CD4-positive, alpha-beta T cell treated with Interferon alpha-2 for 1 hour (primary cell): ENCODE results near the gene SNRNP35.
"Not testable (repeated sequence)": the region's sequence is repeated elsewhere in the genome, so short reads cannot be mapped to it uniquely, and the experiment has no call there.

ENCODE experiments used
- DNase-seq, 2 donors: peaks; one replicate each; pipeline ENCODE4 v3.0.0-alpha.2; 2020 to 2022

The SNRNP35 gene

DNA sequence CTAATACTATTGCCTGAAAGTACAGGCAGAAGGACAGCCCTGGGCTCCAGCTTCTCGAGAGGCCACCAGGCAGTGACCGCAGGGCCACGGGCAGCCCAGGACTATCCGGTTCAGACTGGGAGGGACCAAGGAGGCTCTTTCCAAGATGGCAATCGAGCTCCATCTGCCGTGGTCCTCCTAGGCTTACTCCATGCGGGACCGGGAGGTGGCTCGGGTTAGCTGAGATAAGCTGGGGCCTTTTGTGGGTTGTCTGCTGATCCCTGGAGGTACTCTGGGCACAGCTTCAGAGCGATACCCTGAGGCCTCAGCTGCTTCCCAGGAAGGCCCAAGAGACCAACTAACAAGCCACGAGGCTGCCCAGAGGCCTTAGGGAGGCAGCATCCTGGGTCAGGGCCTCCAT lies 33.1 kb downstream of the SNRNP35 start:
- DNase-seq: no peak

DNA sequence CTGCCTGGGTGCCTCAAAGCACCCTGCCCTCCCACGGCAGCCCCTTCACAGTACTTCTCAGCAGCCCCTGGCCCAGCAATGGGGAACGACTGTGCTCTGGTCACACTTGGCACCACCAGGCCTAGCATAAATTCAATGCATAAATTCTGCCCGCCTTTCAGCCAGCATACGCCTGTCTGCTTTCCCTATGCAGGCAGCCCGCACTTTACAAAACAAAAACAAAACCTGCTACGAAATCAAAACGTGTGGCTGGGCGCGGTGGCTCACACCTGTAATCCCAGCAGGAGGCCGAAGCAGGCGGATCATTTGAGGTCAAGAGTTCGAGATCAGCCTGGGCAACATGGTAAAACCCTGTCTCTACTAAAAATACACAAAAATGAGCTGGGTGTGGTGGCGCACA lies 33.5 kb downstream of the SNRNP35 start:
- DNase-seq: no peak

DNA sequence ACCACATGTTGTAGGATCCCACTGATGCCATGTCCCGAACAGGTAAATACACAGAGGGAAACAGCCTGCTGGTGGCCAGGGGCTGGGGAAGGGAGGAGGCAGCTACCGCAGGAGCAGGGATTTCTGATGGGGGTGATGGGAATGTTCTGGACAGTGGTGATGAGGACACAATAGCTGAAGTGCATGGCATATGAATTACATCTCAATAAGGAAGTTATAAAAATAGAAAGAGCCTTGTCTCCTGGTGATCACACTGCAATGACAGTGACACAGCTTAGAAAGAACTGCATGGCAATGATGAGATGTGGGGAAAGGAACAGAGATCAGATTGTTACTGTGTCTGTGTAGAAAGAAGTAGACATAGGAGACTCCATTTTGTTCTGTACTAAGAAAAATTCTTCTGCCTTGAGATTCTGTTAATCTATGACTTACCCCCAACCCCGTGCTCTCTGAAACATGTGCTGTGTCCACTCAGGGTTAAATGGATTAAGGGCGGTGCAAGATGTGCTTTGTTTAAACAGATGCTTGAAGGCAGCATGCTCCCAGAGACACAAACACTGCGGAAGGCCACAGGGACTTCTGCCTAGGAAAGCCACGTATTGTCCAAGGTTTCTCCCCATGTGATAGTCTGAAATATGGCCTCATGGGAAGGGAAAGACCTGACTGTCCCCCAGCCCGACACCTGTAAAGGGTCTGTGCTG lies 34.5 kb downstream of the SNRNP35 start:
- not testable (repeated sequence) for DNase-seq

DNA sequence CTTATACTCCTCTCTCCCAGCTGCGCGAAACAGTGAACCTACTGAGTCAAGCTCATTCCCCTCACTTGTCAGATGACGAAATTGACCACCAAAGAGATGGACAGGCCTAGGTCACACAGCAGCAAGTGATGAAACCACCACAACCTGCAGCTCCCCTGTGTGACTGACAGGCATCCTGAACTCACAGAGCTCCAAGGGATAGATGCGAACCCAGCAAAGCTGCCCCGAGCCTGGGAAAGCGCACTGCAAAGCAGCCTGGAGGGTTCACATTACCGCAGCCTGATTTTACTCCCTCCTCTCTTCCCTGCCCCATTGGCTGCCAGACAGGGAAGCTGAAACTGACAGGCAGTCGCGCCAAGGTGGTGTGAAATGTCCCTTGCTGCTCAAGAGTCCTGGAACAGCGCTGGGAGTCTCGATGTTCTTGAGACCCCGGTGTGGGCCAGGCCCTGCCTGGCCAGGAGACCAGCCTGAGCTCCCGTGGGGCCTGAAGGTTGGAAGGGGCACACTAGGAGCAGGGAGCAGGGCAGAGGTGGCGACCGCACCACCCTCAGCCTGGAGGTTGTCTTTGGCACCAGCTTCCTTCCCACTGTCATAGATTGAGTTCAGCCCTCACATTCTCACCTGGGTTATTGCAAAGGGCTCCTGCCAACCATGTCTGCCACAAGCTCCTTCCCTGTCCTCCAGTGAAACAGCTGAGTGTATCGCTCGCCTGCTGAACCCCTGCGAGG lies 36.3 kb downstream of the SNRNP35 start:
- no peak for DNase-seq

DNA sequence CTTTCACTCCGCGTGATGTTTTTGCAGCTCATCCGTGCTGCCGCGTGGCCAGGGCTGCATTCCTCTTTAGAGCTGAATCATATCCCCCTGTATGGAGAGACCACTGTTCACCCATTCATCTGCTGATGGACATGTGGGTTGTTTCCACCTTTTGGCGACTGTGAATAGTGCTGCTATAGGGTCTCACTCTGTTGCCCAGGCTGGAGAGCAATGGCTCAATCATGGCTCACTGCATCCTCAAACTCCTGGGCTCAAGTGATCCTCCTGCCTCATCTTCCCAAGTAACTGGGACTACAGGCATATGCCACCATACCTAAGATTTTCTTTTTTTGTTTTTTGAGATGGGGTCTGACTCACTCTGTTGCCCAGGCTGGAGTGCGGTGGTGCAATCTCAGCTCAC lies 39.1 kb downstream of the SNRNP35 start:
- no peak for DNase-seq

DNA sequence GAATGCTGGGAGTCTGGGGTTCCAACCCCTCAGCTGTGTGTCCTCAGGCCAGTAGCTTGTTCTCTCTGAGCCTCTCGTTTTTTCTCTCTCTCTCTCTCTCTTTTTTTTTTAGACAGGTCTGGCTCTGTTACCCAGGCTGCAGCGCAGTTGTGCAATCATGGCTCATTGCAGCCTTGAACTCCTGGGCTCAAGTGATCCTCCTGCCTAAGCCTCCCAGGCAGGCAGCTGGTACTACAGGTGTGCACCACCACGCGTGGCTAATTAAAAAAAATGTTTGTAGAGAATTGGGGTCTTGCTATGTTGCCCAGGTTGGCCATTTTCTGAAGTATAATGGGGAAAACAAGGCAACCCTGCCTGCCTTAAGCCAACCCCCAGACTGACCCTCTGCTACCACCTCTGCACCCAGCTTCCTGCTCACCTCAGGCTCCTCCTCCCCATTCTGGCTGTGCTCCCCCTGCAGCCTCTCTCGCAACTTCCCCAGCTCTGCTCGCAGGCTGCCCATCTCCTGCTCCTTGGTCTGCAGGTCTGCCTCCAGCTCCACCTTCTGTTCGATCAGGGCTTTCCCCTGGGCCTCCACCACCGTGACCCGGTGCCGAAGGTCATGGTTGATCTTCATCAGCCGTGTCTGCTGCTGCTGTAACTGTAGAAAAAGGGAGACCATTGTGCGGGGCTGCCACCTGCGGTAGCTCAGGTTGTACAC lies 40.3 kb downstream of the SNRNP35 start:
- DNase-seq: no peak

DNA sequence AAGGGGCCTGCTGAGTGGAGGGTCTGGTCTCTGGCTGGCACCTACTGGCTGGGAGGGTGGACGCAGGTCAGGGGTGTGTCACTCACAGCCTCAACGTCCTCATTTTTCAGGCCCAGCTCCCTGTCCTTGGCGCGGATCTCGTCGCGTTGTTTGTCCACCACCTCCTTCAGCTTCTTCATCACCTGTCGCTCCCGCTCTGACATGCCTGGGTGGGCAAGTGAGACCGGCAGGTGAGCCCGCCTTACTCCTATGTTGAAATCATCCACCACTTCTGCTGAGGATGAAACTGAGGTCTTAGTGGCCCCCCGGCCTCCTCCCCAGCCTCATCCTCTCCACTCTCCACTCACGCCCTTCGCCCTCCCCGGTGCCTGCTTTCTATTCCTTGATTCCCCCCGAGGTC lies 41.4 kb downstream of the SNRNP35 start:
- DNase-seq: no peak

DNA sequence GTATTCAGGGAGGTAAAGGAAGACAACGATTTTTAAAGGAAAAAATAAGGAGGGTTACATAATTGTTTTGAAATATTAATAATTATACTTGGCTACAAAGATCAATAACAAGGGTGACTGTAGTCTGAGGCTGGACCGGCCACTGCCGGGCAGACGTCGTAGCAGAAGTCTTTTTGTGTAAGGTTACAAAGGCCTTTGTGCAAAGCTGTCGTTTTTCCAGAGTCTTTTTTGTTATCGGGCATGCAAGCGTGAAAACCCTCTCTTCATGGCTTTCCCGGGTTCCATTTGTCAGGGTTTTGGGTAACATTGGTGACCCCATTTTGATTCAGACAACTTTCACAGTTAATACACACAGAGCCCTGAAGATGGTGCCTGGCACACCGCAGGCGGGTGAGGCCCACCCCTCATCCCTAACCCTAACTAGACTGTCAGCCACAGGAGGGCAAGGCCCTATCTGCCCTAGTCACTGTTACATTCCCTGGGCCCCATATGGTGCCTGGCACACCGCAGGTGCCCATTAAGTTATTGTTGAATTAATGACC lies 44.3 kb downstream of the SNRNP35 start:
- no peak for DNase-seq

DNA sequence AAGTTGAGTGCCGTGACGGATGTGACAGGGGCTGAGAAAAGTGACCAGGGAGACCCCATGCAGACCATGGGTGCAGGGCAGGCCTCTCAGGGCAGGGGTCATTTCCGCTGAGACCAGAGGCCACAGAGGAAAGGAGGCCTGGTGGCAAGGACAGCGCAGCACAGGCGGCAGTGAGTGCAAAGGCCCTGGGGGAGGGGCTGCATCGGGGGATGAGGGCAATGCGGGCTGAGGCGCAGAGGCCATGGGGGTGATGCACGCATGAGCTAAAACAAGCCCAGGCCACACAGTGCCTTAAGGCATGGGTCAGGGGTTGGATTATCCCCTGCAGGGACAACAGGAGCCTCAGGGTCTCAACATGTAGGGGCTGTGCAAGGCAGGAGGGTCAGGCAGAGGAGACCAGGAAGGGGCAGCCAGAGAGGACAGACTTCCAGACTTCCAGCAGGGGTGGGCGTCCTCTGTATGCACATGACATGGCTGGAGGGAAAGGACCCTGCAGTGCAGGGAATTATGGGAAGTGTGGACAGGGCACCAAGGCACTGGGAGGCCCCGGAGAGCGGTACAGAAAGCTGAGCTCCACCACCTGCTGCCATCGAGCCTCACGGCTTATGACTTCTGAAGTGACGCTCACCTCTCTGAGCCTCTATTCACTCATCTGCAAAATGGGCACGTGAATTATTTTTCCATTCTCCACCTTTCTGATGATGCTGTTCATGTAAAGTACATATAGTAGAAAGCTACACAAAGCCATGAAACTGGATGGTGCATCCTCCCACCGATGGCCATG lies 48.3 kb downstream of the SNRNP35 start:
- DNase-seq: no peak

DNA sequence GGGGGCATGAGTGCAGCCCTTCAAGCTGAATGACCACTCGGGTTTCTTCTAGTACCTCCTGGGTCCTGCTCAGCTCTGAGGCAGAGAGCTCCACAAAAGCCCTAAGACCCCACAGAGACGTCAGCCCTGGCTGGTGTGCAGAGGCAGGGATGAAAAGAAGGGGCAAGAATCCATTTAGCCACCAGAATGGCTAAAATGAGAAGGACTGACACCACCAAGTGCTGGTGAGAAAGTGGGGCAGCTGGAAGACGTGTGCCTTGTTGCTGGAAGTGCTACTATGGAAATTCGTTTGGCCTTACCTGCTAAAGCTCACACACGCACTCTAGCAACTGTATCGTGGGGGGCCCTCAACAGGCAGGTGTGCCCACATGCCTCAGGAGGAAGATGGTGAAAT lies 48.9 kb downstream of the SNRNP35 start:
- no peak for DNase-seq

DNA sequence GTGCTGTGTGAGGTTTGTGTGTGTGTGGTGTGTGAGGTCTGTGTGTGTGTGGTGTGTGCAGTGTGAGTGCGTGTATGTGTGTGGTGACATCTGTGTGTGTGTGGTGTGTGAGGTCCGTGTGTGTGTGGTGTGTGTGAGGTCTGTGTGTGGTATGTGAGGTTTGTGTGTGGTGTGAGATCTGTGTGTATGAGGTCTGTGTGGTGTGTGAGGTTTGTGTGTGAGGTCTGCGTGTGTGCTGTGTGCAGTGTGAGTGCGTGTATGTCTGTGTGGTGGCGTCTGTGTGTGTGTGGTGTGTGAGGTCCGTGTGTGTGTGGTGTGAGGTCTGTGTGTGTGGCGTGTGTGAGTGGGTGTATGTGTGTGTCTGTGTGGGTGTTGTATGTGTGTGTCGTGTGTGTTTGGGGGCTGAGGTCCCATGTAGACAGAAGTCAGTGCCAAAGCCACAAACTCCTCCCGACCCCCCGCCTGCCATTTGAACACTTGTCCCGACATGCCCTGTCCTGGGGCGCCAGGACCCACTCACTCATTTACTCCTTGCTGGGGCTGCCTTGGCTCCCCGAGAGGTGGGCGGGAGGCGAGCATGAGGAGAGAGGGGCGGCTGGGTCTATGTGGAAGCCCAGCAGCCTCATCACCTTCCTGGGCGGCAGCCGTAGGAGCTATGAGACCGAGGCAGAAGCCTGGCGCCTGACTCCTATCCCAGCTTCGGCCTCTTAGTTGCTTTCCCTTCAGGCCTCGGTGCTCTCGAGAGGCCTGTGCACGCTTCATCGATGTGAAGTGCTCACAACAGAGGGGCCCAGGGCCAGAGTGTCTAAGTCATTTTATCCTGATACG lies 55.1 kb downstream of the SNRNP35 start:
- DNase-seq: no peak

DNA sequence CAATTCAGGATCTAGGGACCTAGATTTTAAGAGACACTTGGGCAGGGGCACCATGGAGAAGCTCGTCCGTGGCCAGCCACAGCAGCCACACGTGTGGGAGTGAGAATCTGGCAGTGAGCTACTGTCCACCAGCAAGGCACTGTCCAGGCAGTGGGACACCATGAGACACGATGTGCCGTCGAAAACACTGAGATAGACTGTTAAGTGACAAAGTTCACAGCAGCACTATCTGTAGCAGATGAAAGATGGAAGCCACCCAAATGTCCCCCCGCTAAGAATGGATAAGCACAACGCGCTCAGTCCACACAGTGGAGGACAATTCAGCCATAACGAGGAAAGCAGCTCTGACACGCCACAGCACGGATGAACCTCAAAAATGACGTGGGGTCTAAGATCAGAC lies 55.9 kb downstream of the SNRNP35 start:
- no peak for DNase-seq

DNA sequence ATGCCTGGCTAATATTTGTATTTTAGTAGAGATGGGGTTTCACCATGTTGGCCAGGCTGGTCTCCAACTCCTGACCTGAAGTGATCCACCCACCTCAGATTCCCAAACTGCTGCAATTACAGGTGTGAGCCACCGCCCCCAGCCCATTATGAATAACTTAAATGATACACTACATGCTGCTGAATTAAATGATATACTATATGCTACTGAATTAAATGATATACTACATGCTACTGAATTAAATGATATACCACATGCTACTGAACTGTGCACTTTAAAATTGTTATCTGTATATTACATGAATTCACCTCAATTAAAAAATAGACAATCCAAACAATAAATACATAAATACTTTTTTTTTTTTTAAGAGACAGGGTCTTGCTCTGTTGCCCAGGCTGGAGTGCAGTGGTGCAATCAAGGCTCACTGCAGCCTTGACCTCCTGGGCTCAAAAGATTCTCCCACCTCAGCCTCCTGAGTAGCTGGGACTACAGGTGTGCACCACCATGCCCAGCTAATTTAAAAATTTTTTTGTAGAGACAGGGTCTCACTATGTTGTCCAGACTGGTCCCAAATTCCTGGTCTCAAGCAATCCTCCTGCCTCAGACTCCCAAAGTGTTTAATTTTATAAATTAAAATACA lies 56.8 kb downstream of the SNRNP35 start:
- DNase-seq: not testable (repeated sequence)

DNA sequence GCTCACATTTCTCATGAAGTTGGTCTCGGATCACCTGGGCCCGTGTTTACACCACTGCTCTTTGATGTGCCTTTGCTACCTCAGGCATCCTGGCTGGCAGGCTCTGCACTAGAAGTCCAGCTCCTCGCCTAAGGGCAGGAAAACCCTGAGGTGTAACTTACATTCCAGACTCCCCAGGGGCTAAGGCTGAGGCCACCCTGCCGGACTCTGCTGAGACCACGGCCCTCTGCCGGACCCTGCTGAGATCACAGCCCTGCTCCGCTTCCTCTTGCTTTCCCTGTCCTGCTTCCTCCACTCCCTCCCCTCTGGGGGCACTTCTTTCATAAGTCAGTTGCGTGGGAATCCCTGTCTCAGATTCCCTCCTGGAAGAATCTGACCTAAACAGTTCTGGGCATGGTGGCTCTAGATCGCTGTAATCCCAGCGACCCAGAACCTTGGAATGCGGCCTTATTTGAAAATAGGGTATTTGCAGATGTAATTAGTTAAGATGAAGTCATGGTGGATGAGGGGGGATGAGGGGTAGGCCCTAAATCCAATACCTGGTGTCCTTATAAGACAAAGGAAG lies 58.4 kb downstream of the SNRNP35 start:
- no peak for DNase-seq
